ENCODE data around the gene DLEC1.

Gene DLEC1

DNA sequence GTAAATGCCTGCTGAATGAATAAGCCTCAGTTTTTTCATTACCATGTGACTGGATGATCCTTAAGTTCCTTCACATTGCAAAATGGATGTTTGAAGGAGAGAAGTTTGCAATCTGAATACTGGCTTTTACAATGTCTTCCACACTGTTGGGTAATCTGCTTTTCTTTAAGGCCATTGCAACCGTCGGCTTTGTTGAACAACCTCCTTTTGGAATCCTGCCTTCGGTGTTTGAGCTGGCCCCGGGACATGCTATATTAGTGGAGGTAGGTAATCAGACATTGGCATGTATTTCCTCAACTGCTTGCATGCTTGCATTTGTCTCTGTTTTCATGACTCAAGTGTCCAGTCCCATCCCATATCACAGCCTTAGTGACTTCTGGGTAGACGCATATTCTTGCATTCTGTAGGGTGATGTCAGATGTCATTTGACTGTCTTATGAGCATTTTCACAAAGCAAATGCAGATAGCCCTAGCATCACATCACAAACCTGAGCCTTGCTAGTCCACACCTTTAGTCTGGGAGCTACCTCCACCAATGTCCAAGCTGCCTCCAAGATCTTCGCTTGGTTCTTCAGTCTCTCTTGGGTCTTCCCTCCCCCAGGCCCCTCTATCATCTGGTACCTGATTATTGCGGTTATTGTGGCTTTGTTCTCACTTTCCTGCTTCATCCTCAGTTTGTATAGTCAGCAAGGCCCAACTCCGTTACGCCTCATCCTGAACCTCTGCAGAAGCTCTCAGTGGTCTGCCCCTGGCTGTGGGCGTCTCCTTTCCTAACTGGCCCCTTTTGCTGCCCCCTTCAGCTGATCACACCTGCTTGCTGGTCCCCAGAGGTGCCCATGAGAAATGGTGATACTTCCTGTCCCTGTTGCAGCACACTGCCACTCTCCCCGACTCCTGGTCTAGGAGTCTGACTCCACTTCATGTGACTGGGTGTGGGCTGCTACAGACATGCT, 49.4 kb downstream of the DLEC1 start:
- TF ChIP-seq CTCF (conservative IDR thresholded peaks at IDR 0.05) (no peak), ZFX (IDR thresholded peaks at IDR 0.05) (no peak)

GRCh38 chr3:38089163-38089562, 50.2 kb downstream of the DLEC1 start:
- no peak overlapping the region for H3K27ac ChIP-seq
- TF ChIP-seq CTCF (conservative IDR thresholded peaks at IDR 0.05): no peak
- TF ChIP-seq ZFX (IDR thresholded peaks at IDR 0.05): no peak

More for the DNA sequence above, 49.4 kb downstream of the DLEC1 start:
- no peak overlapping the region for H3K27ac ChIP-seq

DNA sequence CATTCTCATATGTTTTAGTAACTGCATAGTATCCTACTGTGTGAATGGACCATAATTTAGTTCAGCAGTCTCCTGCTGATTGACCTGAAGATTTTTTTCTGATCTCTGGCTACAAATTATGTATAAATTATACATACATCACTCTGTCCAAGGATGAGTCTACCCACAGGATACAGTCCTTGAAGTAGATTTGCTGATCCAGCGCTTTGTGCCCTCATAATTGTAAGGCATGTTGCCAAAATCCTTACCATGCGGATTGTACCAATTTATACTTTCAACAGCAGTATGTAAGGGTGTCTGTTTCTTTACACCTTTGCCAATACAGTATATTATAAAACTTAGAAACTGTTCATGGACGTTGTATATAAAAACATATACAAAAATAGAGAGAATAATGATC, 51.4 kb downstream of the DLEC1 start:
- TF ChIP-seq ZFX (IDR thresholded peaks at IDR 0.05) (no peak), CTCF (conservative IDR thresholded peaks at IDR 0.05) (no peak)
- no peak overlapping the region for H3K27ac ChIP-seq

DNA sequence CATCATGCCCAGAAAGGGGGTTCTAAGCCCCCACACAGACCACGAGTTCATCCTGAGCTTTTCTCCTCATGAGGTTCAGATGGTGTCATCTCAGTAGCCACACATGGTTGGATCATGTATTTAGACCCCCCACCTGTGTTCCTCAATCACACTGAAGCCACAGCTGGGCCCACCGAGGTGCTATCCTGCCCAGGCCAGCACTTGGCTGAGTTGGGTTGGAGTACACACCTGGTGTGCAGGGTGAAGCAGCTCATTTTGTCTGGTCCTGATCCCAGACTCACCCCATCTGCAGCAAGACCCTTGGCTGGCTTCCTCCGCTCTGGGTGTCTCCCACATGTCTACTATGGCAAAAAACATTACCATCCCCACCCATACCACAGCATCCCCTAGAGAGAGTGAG, 56.0 kb downstream of the DLEC1 start:
- H3K27ac ChIP-seq: no peak overlapping the region
- TF ChIP-seq CTCF (conservative IDR thresholded peaks at IDR 0.05): no peak
- no peak for TF ChIP-seq ZFX (IDR thresholded peaks at IDR 0.05)

DNA sequence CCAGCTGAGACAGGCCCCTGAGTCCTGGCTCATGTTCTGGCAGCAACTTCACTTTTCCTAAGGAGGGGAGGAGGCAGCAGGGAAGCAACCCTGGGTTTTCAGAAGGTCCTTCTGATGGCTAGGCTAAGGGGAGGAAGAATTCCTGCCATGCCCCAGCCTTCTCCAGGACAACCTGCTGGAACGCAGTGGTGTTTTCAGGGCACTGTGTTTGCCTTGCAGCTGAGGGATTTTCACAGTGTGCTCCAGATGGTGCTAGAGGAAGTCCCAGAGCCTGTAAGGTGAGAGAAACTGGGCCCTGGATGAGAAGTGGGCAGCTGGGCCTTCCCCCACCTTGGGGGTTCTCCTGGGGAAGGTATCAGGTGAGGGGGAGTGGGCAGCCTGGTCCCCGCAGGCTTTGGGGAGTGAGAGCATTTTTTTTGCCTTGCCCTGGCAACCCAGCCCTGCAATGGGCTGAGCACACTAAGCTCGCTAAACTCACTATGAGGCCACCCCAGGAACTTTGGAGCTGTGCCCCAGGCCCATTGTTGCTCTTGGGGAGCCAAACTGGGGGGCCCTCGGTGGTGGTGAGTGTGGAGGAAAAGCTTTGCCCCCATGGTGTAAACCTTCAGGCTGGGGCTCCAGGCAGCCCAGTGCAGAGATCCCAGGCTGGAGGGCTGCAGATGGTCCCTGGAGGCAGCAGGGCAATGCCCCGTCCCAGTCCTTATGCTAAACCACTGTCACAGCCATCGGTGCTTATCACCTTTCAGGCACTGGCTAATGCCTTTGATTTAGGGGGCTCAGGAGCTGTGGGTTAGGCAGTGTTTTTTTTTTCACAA, 56.9 kb downstream of the DLEC1 start:
- no peak overlapping the region for H3K27ac ChIP-seq
- TF ChIP-seq ZFX (IDR thresholded peaks at IDR 0.05): no peak

DNA sequence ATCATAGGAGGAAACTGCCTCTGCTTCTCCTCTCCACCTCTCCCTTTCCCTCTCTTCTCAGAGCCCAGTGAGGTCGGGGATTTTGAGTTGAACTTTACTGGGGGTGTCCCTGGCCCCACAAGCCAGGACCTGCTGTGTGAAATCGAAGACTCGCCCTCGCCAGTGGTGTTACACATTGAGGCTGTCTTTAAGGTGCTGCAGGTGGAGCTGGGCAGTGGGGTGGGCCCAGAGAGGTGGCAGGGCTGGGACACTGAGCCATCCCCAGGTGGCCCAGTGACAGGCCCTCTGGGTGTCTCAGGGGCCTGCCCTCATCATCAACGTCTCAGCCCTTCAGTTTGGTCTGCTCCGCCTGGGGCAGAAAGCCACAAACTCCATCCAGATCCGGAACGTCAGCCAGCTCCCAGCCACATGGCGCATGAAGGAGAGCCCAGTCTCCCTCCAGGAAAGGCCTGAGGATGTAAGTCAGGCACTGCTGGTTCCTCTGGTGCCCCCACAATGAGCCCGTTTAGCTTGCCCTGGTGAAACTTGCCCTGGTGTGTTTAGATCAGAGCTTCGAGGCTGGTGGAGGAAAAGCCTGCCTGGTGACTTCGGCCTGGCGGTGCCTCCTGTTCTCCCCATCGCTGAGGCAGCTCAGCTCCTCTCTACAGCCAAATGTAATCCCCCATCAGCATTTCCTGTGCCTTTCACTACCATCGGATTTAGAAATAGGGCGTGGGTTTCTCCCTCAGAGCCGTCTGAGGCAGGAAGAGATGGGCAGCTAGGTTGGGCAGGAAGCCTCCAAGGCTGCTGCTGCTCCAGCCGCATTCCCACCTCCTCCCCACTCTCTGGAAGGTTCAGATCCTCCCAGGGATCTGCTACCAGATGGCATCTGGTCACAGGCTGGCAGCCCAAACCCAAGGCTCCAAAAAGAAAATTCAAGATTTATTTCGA, 58.7 kb downstream of the DLEC1 start:
- TF ChIP-seq ZFX (IDR thresholded peaks at IDR 0.05) (no peak), CTCF (conservative IDR thresholded peaks at IDR 0.05) (no peak)

GRCh38 chr3:38098376-38098723, 59.3 kb downstream of the DLEC1 start:
- no peak overlapping the region for H3K27ac ChIP-seq
- TF ChIP-seq CTCF (conservative IDR thresholded peaks at IDR 0.05): no peak

More for the DNA sequence above, 58.7 kb downstream of the DLEC1 start:
- no peak overlapping the region for H3K27ac ChIP-seq
